HCT116 (cell line): ENCODE data around the gene MORC4.
"Not testable (repeated sequence)": the region's sequence is repeated elsewhere in the genome, so short reads cannot be mapped to it uniquely, and the experiment has no call there.

Experiments used
- CEBPB ChIP-seq: IDR thresholded peaks from 2 replicates; pipeline ENCODE4 v1.6.1; 2012; ENCODE audit warnings: low read depth
- CTCF ChIP-seq, 3 experiments: fragments of 200-600 bp in 1 of 3; sonication (generic) in 1 of 3; IDR thresholded peaks in 2 of 3; conservative IDR thresholded peaks in 1 of 3; 2 replicates each; pipeline ENCODE4 v1.5.1; 2012 to 2017; ENCODE audit warnings: low read depth in 2 of 3, low read length in 2 of 3, antibody characterized with exemption in 1 of 3, borderline replicate concordance in 1 of 3, control low read depth in 1 of 3, mild to moderate bottlenecking in 1 of 3, mixed read lengths in 1 of 3, mixed run types in 1 of 3, moderate library complexity in 1 of 3; ENCODE audit not compliant: insufficient read depth in 1 of 3
- JUND ChIP-seq: IDR thresholded peaks from 2 replicates; pipeline ENCODE4 v1.6.1; 2012
- POLR2AphosphoS5 ChIP-seq: IDR thresholded peaks from 2 replicates; pipeline ENCODE4 v1.6.1; 2011; ENCODE audit warnings: mild to moderate bottlenecking, low read depth, low read length, moderate library complexity
- RAD21 ChIP-seq: IDR thresholded peaks from 2 replicates; pipeline ENCODE4 v1.6.1; 2012; ENCODE audit warnings: low read depth, mild to moderate bottlenecking
- TCF7L2 ChIP-seq: IDR thresholded peaks from 2 replicates; pipeline ENCODE4 v1.7.0; 2011; ENCODE audit warnings: borderline replicate concordance, inconsistent platforms; ENCODE audit not compliant: insufficient read depth, insufficient read length; ENCODE audit errors: extremely low read depth
- ZFX ChIP-seq: fragments of 450-650 bp; IDR thresholded peaks from 2 replicates; pipeline ENCODE4 v1.6.1; 2017

DNA sequence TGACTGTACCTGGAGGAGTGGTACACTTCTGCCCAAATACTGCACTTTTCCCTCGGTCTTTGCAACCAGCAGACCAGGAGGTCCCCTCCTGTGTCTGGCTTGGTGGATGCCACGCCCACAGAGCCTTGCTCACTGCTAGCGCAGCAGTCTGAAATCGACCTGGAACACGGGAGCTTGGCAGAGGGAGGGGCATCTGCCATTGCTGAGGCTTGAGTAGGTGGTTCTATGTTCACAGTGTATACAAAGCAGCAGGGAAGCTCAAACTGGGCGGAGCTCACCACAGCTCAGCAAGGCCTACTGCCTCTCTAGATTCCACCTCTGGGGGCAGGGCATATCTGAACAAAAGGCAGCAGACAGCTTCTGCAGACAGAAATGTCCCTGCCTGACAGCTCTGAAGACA lies 33.5 kb downstream of the MORC4 start:
- not testable (repeated sequence) for TF ChIP-seq CTCF (IDR thresholded peaks at IDR 0.05 in 2 of 3, conservative IDR thresholded peaks at IDR 0.05 in 1 of 3; ENCODE audit: borderline replicate concordance in 1 of 3, insufficient read depth in 1 of 3, low read depth in 2 of 3, low read length in 2 of 3); ZFX; TCF7L2; CEBPB; RAD21; JUND; POLR2AphosphoS5
